Erythroblast (primary cell): ENCODE measurements around the gene OR4C15.

Experiments
- DNase-seq, 2 experiments: peaks; one replicate each; lab custom pipeline; 2025; lab: John Stamatoyannopoulos, UW
- GATA1 ChIP-seq: IDR thresholded peaks from 2 replicates; pipeline ENCODE4 v1.6.1; 2011; ENCODE audit warnings: low read depth, mild to moderate bottlenecking, control low read depth, low read length, moderate library complexity
- POLR2A ChIP-seq: IDR thresholded peaks from 2 replicates; pipeline ENCODE4 v1.6.1; 2011; ENCODE audit warnings: mild to moderate bottlenecking, low read length

Gene OR4C15

GRCh38 chr11:55554169-55554568 is at the start of gene OR4C15:
Gene OR4C15, plus strand, starts transcription at chr11:55554469. Its CDS starts 0 bp downstream, at chr11:55554469.
- DNase-seq, result no peak
- TF ChIP-seq POLR2A, result no peak
- TF ChIP-seq GATA1, result no peak

- no peak for DNase-seq
- TF ChIP-seq POLR2A (no peak), GATA1 (no peak)
Measured at GRCh38 chr11:55571828-55572227, 17.6 kb downstream of the OR4C15 start, which contains the start of gene OR4C16. Gene OR4C16, plus strand, starts transcription at chr11:55572128. Its CDS starts 0 bp downstream, at chr11:55572128.

- no peak for TF ChIP-seq GATA1
- TF ChIP-seq POLR2A, result no peak
- no peak for DNase-seq
Measured at GRCh38 chr11:55572548-55572947, 18.3 kb downstream of the OR4C15 start.
